Fibroblast of skin of back (primary cell): ENCODE data around the gene CSF2RB.
"Not testable (repeated sequence)": the region's sequence is repeated elsewhere in the genome, so short reads cannot be mapped to it uniquely, and the experiment has no call there.

Source experiments
- DNase-seq: peaks from one replicate; pipeline ENCODE4 v3.0.0-alpha.2; 2013

CSF2RB gene

DNA sequence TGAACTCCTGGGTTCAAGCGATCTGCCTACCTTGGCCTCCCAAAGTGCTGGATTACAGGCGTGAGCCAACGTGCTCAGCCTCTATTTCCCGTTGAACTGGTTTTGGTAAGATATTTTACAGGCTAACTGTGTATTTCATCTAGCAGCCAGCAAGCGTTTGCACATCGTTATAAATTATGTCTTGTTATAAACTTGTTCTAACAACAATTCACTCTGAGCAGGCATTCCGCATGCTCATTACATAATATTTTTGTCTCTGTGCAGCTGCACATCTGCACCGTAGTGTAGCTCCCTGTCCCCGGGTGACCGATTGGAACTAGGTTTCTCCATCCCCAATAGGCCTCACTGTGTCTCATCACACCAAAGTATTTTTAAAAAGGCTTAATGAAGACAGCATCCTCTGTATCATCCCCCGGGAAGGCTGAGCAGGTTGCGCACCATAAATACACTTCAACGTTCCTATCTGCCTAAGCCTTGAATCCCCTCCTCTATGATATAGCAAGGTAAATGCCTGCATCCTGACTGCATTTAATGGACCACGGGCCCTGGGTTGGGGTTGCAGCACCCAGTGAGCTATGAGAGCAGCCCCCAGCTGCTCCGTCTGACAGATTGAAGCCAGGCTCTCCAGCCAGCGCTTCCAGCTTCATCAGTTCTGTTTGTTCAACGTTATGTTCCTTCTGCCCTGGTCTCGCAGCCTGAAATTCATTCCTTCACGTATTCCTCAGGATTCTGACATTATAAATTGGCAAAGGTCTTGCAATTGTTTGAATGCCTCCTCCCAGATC, 58.1 kb downstream of the CSF2RB start:
- DNase-seq, result no peak

GRCh38 chr22:36976606-36977005, 63.2 kb downstream of the CSF2RB start:
- DNase-seq, result no peak

GRCh38 chr22:36977401-36977861, 64.0 kb downstream of the CSF2RB start:
- DNase-seq, result peak; percentile 39

GRCh38 chr22:36977947-36978660, 64.7 kb downstream of the CSF2RB start:
- peak; percentile 79 for DNase-seq

DNA sequence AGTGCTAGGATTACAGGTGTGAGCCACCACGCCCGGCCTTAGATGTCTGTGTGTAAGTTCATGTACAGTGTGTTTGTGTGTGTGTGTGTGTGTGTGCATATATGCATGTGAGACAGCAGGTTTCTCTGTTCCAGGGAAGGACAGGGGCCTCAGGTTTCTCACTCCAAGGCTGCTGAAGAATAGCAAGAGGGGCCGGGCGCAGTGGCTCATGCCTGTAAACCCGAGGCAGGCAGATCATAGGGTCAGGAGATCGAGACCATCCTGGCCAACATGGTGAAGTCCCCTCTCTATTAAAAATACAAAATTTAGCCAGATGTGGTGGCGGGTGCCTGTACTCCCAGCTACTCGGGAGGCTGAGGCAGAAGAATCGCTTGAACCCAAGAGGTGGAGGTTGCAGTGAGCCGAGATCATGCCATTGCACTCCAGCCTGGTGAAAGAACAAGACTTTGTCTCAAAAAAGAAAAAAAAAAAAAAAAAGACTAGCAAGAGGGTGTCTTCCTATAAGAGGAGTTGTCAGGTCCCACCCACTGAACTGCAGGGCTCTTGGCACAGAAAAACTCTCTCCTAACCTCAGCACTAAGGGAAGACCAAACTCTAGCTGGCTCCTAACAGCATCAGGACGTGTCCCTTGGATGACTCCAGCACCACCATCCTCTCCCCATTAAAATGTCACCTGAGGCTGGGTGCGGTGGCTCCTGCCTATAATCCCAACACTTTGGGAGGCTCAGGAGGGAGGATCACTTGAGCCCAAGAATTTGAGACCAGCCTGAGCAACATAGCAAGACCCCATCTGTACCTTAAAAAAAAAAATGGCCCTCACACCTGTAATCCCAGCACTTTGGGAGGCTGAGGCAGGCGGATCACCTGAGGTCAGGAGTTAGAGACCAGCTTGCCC, 65.8 kb downstream of the CSF2RB start:
- no peak for DNase-seq

DNA sequence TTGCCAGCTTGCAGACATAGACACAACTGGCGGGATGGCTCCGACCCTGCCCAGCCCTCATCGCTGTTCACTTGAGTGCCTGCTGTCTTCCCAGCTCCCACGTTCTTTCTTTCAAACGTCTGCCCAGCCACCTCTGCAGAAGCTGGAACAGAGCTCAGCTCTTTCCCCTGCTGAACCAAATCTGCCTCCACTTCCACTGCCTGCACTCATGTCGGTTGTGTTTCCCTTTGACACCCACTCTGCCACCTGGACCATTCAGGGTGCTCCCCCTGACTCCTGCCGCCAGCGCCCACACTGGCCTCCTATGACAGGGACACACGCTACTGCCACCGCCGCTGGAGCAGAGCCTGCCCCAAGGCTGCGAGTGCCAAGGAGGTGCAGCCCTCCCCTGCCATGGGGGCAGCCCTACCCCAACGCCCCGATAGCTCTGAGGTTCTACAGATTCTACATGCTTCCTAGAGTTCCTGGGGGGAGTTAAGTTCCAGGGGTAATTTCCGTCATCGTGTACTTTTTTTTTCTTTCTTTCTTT, 67.9 kb downstream of the CSF2RB start:
- DNase-seq, result no peak

DNA sequence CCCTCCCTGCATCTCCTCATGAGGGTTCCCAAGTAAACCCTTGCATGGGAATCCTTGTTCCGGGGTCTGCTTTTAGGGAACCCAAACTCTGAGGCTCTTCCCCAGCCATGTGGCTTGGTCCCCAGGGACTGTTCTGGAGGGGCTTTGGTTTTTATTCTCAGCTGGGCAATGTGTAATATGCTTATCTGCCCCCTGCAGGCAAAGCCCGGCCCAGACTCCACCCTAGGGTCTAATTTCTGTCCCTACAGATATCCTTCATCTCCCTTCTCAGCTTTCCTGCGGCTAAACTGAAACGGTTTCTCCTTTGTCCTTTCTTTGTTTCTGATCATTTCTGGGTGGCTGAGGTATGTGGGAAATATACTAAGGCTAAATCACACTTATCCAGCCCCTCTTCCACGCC, 68.7 kb downstream of the CSF2RB start:
- no peak for DNase-seq

DNA sequence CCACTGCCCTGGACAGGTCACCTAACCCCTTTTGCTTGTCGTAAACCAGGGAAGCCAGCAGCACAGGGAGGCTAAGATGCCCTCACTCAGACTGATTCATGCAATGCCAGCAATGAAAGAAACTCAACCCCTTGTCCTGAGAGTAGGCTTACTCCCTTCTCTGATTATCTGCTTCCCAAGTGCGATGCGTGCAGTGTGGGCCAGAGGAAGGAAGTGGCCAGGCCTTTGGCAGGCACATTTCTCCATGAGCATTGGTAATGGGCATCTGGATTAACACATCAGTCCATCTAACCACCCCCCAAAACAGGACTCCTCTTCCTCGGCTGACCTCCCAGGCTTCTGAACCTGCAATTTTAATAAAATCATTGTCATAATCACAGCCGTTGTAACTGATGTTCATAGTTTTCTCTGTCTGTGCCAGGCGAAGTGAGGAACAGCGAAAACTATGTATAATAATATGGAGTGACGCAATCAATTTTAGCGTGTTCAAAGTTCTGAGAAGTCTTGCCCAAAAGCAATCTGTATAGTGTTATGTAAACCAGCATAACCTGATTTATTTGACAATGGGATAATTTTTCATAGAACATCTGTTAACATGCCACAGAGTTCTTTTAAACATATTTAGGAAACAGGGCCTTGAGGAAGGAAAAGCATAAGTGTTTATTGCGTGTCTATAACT, 71.9 kb downstream of the CSF2RB start:
- DNase-seq, result no peak

GRCh38 chr22:36986242-36986821, 72.9 kb downstream of the CSF2RB start:
- no peak for DNase-seq

GRCh38 chr22:36988075-36988832, 74.8 kb downstream of the CSF2RB start:
- DNase-seq, result no peak

DNA sequence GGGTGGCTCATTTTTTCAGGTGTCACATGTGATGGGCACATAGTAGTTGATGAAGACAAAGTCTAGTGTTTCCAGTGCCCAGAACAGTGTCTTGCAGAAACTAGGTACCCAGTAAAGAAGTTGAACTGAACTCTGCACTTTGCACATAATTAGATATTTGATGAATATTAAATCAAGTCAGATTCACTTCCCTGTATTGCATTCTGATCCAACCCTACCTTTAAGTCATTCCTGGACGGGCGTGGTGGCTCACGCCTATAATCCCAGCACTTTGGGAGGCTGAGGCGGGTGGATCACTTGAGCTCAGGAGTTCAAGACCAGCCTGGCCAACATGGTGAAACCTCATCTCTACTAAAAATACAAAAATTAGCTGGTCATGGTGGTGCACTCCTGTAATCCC, 75.6 kb downstream of the CSF2RB start:
- not testable (repeated sequence) for DNase-seq
